Glomerular endothelial cell (primary cell): ENCODE results near the gene TPCN2. TPM values are rescaled to one million over a fixed set of nuclear protein-coding genes. Genes with fewer than 3 reads are reported as not detected.
"Not testable (repeated sequence)": the region's sequence is repeated elsewhere in the genome, so short reads cannot be mapped to it uniquely, and the experiment has no call there.

Source experiments
- DNase-seq: peaks from one replicate; pipeline ENCODE4 v3.0.0-alpha.2; 2011; ENCODE audit warnings: low read depth, low spot score; ENCODE audit errors: extremely low read depth
- total RNA-seq: library from RNA; depleted of rRNA; stranded (reverse); fragments of >200 nt; gene quantifications from 2 replicates; pipeline ENCODE4 v1.2.3, GENCODE V29; 2015

The TPCN2 gene
- total RNA-seq, 1 donor from 2014 or later, result 19.7 TPM

DNA sequence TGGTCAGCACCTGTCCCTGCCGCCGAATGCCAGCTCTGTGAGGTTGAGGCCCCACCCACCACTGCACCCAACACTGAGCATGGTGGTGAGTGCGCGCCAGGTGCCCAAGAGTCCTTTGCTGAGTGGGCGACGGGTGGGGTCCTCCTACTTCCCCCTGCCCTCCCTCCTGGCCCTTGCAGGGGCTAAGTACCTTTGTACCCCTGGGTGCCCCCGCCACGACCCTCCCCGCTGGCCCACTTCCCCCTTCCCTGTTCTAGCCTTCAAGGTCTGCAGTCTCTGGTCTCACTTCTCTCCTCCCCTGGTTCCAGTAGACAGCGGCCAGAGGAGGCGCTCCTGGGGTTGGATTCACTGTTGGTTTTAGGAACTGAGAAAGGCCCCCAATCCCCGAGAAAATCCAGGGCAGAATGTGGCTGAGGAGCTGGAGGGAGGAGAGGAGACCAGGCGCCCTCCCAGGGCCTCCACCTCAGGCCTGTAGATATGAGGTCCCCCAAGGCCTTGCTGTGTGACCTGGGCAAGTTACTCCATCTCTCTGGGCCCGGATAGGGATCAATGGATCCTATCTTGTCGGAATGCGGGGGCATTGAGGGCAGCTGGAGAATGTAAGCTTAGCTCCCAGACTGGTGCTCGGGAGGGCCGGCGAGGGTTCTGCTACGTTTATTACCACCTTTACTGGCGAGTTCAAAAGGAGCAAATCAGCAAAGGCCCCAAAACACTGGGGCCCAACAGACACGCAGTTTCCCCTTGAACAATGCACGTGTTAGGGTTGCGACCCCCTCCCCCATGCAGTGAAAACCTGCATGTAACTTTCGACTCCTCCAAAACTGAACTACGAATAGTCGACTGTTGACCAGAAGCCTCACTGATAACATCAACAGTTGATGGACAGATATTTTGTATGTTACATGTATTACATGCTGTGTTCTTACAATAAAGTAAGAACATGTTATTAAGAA lies 75.1 kb downstream of the TPCN2 start:
- no peak for DNase-seq

DNA sequence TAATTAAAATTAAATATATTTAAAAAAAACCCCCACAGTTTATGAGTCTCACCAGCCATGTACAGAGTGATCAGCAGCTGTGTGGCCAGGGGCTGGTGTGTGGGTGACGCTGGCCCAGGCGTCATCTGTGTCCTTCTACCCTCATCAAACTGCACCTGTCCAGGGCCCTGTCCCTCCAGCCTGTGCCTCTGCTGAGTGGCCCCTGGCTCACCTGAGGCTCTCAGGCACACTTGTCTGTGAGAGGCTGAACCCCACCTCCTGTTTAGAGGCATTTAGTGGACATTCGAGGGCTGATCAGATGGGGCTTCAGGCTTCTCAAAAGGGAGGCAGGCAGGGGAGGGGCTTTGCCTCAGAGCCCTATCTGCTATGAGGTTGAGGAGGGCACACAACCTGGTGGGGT lies 77.1 kb downstream of the TPCN2 start:
- no peak for DNase-seq

DNA sequence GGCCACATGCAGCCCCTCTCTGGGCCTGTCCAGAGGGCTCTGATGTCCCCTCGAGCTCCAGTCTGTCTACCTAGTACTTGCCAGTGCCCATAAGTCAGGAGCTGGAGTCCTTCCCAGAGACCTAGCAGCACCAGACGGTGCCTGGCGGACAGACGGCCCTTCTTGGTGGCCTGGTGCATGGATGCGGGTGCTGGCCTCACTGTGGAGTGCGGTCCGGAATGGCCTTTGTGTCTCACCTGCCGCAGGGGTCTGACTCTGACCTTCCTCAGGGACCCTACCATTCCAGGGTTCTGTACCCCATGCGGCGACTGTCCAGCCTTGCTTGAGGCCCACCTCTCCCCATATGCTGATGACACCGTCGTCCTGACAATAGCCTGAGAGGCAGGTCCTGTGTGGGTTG lies 77.6 kb downstream of the TPCN2 start:
- DNase-seq, result no peak

DNA sequence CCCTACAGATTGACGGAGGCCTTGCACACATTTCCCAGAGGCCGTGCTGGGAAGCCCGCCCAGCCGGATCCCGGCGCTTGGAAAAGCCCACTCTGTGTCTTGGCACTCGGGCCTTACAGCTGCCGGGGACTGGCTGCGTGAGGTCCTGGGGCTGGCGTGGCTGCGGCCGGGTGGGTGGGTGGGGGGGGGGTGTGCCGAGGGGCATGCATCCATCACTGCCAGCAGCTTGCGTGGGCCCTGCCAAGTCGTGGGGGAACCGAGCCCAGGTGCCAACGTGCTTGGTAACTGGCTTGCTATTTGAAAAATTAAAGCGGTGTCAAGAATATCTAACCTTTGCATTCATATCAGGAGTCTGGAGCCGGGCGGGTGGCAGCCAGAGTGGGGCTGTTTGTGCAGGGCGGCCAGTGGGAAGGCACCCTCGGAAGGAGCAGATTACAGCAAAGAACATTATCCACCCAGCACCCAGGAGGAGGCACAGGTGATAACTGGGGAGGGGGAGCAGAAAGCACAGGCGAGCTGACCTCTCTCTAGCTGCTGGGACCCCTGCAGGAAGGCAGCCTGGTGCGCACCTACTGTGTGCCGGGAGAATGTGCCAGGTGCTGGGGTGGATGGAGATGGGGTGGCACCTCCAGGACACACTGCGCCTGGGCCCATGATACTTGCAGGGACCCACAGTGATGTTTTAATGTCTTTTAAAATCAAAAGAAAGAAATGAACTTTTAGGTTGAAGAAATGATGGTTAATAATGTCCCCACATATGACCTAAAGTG lies 78.5 kb downstream of the TPCN2 start:
- DNase-seq, result no peak

DNA sequence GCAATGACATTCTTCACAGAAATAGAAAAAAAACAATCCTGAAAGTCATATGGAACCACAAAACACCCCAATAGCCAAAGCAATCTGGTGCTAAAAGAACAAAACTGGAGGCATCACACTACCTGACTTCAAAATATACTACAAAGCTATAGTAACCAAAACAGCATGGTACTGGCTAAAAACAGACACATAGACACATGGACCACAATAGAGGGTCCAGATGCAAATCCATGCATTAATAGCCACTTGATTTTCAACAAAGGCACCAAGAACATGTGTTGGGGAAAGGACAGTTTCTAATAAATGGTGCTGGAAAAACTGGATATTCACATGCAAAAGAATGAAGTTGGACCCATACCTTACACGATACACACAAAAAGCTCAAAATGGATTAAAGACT lies 79.2 kb downstream of the TPCN2 start:
- no peak for DNase-seq

DNA sequence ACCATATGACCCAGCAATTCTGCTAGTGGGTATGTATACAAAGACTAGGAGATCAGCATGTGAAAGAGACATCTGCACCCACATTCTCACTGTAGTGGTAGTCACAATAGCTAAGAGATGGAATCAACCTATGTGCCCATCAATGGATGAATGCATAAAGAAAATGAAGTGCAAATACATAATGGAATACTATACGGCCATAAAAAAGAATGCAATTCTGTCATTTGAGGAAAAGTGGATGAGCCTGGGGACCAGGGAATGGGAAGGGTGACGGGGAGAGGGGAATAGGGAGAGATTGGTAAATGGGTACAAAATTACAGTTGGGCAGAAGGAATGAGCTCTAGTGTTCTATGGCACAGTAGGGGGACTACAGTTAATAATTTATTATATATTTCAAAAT lies 80.3 kb downstream of the TPCN2 start:
- DNase-seq, result no peak

DNA sequence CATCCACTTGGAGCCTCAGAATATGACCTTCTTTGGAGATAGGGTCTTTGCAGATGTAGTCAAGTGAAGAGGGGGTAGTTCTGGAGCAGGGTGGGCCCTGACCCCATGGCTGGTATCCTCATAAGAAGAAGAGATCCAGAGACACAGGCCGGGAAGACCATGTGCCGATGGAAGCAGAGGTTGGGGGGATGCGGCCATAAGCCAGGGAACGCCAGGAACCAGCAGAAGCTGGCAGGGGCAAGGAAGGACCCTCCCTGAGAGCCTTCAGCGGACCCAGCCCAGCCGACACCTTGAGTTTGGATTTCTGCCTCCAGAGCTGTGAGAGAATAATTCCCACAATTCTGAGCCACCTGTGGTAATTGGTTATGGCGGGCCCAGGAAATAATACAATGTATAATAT lies 80.9 kb downstream of the TPCN2 start:
- DNase-seq, result no peak

DNA sequence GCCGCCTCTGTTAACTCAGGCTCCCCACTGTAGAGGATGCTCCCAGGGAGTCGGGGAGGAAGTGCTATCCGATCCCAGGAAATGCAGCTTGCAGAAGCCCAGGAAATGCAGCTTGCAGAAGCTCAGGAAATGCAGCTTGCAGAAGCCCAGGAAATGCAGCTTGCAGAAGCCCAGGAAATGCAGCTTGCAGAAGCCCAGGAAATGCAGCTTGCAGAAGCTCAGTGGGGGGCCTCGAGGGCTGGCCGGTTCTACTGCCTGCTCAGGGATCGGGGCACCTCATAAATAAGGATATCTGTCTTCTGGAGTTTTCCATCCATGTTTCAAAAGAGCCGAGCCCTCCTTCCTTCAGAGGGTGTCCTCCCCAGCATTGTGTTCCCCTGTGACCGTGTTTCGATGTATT lies 81.9 kb downstream of the TPCN2 start:
- DNase-seq, result no peak

DNA sequence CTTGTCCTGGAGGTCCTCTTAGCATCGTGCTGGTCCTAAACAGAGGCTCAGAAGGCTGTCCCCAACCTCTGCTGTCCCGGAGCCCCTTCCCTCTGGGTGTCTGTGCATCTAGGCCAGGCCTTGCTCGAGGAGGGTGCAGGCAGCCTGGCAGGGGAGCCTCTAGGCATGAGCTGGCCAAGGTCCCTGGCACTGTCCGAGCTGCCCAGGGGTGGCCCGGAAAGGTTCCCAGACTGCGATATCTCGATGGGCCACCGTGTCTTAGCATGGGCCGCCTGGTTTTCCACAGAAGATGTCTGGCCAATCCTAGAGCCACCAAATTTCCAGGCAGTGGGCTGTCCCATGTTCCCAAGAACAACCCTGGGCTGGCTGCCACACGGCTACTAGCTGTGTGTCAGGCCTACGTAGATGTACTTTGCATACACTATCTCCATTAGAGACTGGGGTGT lies 82.4 kb downstream of the TPCN2 start:
- DNase-seq, result no peak

DNA sequence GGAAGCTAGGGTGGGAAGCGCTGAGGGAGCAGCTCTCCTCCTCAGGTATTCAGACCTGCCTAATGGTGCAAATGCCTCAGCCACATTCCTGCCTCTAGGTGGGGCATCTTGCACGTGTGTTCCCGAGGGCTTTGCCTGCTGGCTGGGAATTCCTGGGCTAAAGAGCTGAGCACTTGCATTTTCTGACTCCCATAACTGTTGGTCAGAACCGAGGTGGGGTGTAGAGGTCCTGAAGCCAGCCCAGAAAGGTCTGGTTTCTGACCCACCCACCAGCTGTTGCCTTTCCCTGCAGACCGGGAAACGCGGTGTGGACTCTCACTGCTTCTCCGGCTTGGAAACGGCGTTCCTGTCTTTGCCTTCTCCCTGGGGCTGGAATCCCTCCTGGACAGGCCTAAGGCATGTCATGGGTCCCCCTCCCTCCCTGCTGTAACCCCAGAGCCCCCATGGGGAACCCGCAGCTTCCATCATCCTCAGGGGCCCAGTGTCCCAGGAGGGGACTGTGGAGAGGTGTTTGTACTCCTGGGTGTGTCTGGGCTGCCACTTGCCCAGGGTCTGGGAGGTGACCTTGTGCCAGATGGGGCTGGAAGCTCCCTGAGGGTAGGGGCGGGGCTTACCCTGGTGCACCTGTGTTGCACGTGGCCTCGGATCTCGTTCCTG lies 83.0 kb downstream of the TPCN2 start:
- DNase-seq, result peak; percentile 47

DNA sequence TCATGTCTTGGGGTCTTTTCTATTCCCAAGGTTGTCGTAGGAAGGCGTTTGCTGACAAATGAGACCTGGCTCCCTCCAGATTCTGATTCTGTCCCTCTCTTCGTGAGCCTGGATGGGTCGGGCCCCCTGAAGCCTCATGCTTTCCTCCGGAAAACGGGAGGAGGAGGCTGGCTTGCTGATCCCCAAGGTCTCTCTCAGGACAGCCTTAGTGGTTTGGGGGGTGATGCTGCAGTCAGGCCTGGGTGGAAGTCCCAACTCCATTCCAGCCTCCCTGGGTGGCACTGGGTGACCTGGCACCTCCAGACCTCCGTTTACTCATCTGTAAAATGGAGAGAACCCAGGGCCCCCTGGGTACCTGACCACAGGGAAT lies 83.6 kb downstream of the TPCN2 start:
- DNase-seq, result no peak

DNA sequence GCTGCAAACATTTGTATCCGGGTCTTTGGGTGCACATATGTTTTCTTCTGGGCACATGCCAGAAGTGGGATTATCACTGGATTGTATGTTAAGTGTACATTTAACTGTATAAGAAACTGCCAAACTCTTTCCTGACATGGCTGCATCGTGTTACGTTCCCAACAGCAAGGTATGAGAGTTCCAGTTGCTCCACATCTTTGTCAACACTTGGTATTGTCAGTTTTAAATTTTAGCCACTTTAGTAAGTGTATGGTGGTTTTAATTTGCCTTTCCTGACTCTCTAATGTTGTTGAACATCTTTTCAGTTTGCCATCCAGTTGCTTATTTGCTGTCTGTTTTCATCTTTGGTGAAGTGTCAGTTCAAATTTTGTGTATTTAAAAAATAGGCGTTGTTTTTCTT lies 84.5 kb downstream of the TPCN2 start:
- no peak for DNase-seq

DNA sequence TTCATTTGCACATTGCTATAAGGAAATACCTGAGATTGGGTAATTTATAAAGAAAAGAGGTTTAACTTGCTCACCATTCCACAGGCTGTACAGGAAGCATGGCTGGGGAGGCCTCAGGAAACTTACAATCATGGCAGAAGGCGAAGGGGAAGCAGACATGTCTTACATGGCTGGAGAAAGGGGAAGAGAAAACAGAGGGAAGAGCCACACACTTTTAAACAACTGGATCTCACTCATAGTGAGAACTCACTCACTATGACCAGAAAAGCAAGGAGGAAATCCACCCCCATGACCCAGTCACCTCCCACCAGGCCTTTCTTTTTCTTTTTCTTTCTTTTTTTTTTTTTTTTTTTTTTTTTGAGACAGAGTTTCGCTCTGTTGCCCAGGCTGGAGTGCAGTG lies 85.5 kb downstream of the TPCN2 start:
- not testable (repeated sequence) for DNase-seq

DNA sequence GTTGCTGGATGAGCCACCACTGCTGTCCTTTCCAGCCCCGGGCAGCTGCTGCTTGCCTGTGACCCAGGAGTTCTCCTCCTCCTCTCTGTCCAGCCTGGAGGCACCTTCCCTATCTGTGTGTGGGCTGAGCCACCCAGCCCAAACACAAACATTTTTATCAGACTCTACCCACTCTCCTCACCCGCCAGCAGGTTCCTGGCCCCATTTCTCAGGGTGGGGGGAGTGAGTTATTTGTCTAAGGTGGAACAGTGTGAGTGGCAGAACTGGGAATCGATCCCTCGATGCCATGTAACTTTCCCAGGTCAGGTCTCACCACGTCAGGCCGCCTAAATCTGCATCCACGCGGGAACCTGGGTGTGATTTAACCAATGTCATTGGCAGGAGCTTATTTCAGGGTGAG lies 86.2 kb downstream of the TPCN2 start:
- DNase-seq, result no peak

DNA sequence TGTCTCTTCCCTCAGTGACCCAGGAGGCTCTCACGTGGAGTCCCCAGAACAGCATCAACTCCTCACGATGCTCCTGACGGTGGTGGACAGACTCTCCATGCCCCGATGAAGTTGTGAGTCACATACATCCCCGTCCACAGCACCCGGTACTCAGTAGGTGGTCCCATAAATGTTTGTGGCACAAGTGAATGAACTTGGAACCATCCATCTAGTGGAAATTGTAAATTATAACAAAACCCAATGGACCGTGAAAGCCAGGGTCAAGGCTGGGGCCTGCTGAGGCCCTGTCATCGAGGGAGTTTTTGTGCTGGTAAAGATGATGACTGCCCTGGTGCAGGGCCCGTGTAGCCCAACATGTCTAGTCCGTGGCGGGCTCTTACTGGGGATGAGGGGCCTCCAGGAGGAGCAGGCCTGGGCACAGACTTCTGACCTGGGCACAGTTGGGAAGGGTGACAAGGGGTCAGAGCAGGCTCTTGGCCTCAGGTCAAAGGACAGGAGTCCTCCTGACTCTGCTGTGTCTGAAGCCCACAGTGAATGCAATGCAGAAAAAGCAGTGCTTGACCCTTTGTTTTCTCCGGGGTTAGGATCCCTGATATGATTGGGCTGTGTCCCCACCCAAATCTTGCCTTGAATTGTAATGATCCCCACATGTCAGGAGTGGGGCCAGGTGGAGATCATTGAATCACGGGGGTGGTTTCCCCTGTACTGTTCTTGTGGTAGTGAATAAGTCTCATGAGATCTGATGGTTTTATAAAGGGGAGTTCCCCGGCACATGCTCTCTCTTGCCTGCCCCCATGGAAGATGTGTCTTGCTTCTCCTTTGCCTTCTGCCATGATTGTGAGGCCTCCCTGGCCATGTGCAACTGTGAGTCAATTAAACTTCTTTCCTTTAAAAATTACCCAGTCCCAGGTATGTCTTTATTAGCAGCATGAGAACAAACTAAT lies 87.0 kb downstream of the TPCN2 start:
- DNase-seq, result no peak

DNA sequence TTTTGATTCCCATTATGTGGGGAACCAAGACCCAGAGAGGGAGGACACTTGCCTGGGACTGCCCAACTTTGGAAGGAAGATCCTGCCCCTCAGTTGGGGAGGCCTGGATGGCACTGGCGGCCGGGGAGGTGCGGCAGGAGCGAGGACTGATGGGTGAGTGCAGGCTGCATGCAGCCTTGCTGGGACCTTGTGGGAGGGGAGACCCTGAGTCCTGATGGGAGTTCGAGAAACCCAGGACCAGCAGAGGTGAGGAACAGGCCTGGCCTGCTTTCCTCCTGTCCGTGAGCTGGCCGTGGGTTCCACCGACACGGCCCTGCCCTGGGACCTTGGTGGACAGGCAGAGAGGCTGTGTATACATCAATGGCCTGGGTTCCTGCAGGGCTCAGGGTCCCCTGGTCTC lies 87.7 kb downstream of the TPCN2 start:
- no peak for DNase-seq

DNA sequence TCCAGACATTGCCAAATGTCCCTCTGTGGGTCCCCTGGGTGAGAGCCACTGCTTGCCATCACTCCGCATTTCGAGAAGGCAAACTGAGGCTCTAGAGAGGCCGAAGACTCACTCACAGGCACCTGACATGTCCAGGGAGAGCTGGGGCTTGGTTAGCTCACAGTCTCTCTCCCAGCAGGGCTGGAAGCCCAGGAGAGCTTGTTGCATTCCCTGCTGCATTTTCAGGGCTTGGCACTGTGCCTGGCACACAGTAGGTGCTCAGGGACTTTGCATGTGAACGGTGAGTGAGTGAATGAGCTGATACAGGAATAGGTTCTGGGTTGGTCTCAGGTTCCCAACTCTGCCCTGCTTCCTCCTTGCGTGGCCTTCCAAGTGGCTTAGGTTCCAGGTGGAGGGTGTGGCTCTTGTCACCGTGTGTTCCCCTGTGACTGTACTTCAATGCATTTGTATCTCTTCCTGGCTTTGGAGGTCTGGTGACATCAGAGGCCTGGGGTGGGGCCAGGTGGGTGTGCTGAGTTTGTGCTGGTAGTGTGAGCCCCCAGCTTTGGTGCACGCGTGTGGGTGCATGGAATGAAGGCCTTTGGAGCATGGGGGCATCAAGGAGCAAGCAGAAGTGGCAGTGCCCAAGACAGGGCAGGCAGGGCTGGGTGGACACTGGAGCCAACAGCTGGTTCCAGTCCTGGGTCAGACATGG lies 88.6 kb downstream of the TPCN2 start:
- DNase-seq, result no peak

DNA sequence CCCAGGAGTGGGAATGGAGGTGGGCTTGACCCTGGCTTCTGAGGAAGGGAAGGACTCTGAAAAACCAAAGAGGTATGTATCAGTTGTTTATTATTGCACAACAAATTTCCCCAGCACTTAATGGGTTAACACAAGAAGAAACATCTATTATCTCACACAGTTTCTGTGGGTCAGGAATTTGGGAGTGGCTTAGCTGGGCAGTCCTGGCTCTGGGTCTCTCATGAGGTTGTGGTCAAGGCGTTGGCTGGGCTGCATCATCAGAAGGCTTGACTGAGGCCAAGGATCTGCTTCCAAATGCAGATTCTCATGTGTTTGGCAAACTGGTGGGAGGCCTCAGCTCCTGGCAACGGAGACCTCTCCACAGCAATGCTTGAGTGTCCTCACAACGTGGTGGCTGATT lies 89.5 kb downstream of the TPCN2 start:
- no peak for DNase-seq

DNA sequence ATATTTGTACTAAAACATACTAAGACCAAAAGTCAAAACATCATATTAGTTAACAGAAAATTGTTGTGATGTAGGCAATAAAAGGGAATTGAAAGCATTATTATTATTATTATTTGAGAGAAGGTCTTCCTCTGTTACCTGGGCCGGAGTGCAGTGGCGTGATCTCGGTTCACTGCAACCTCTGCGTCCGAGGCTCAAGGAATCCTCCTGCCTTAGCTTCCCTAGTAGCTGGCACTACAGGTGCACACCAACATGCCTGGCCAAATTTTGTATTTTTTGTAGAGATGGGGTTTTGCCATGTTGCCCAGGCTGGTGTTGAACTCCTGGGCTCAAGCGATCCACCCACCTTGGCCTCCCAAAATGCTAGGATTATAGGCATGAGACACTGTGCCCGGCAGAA lies 91.4 kb downstream of the TPCN2 start:
- DNase-seq, result not testable (repeated sequence)

DNA sequence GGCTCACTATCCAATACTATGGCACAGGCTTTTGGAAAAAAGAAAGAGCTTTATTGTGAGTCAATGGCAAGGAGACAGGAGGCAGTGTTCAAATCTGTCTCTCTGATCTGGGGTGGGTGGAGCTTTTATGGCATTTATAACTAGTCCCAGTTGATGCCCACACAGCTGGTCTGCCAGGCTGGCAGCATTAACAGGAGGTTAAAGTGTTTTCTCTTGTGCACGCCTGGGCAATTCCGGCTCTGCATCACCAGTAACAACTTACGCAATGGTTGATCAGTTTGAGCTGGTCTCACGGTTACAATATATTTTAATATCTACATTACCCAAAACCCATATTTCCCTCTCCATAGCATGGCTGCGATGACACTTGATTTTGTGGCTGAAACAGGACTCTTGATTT lies 91.9 kb downstream of the TPCN2 start:
- DNase-seq, result no peak
